Measurements from ENCODE around the gene RNASEH1. TPM values are rescaled to one million over a fixed set of nuclear protein-coding genes. Genes with fewer than 3 reads are reported as not detected.

The RNASEH1 gene
- total RNA-seq, 1 donor from 2014 or later, result 35.5 TPM

- FAIRE-seq (no peak), DNase-seq (ENCODE audit: low read depth) (no peak)
- Histone ChIP-seq H3K4me2 (ENCODE audit: low read length) (no peak overlapping the region), H3K9ac (ENCODE audit: low read length) (no peak overlapping the region), H3K4me1 (ENCODE audit: insufficient read depth, low read length) (no peaks in the 10 kb centered on the region), H4K20me1 (ENCODE audit: insufficient read depth, low read length) (no peaks in the 10 kb centered on the region), H3K4me3 (ENCODE audit: insufficient read depth, low read depth, low read length) (no peak overlapping the region), H3K79me2 (ENCODE audit: insufficient read depth, low read length) (no peaks in the 10 kb centered on the region), H3K27me3 (ENCODE audit: insufficient read depth, low read length) (no peaks in the 10 kb centered on the region), H3K36me3 (ENCODE audit: insufficient read depth, low read length) (no peaks in the 10 kb centered on the region), H3K9me3 (ENCODE audit: insufficient read depth, low read depth, low read length) (no peaks in the 10 kb centered on the region), H3K27ac (ENCODE audit: low read depth, low read length) (no peak overlapping the region), H2AFZ (ENCODE audit: low read depth, low read length) (no peak overlapping the region)
- Mint-ChIP-seq H3K4me1 (ENCODE audit: low read depth, unreplicated experiment) (no peaks in the 10 kb centered on the region), H3K36me3 (ENCODE audit: low read depth, unreplicated experiment) (peaks cover 4% of the 10 kb centered on the region), H3K9me3 (ENCODE audit: unreplicated experiment) (no peaks in the 10 kb centered on the region), H3K4me3 (ENCODE audit: unreplicated experiment) (no peak overlapping the region), H3K27me3 (ENCODE audit: low read depth, unreplicated experiment) (peaks cover 2% of the 10 kb centered on the region), H3K27ac (ENCODE audit: unreplicated experiment) (no peak overlapping the region)
- TF ChIP-seq EZH2 (IDR thresholded peaks at IDR 0.05; ENCODE audit: insufficient read depth, low read length) (no peak), CTCF (IDR thresholded peaks at IDR 0.05; ENCODE audit: insufficient read depth, low read depth, low read length) (no peak)
Measured at GRCh38 chr2:3595985-3596384, 37.9 kb upstream of the RNASEH1 start.

DNA sequence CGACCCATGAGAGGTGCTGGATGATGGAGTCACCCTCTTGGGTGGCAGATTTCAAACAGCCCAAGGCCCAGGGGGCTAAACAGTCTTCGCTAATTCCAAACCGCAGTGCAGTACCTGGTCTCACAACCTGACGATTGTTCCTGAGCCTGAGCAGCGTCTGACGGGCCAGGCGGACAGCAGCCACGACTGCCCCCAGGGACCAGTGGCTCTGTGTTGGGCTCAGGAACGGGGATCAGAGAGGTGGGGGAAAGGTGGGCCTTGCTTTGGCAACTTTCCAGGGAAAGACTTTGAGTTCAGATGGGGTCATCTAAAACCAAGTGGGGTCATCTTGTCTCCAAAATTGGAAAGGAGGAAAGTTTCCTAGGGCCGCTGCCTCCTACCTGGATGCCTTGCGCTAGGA is 37.3 kb upstream of the RNASEH1 start:
- Histone ChIP-seq H3K27ac (ENCODE audit: low read depth, low read length) (no peak overlapping the region), H3K4me2 (ENCODE audit: low read length) (peak overlapping the region; percentile 80), H4K20me1 (ENCODE audit: insufficient read depth, low read length) (no peaks in the 10 kb centered on the region), H2AFZ (ENCODE audit: low read depth, low read length) (no peak overlapping the region), H3K9ac (ENCODE audit: low read length) (peak overlapping the region; percentile 46), H3K36me3 (ENCODE audit: insufficient read depth, low read length) (no peaks in the 10 kb centered on the region), H3K27me3 (ENCODE audit: insufficient read depth, low read length) (no peaks in the 10 kb centered on the region), H3K4me1 (ENCODE audit: insufficient read depth, low read length) (no peaks in the 10 kb centered on the region), H3K4me3 (ENCODE audit: insufficient read depth, low read depth, low read length) (no peak overlapping the region), H3K9me3 (ENCODE audit: insufficient read depth, low read depth, low read length) (no peaks in the 10 kb centered on the region), H3K79me2 (ENCODE audit: insufficient read depth, low read length) (no peaks in the 10 kb centered on the region)
- Mint-ChIP-seq H3K9me3 (ENCODE audit: unreplicated experiment) (no peaks in the 10 kb centered on the region), H3K4me1 (ENCODE audit: low read depth, unreplicated experiment) (no peaks in the 10 kb centered on the region), H3K4me3 (ENCODE audit: unreplicated experiment) (peak overlapping the region; percentile 15), H3K27me3 (ENCODE audit: low read depth, unreplicated experiment) (peaks cover 2% of the 10 kb centered on the region), H3K36me3 (ENCODE audit: low read depth, unreplicated experiment) (peaks cover 4% of the 10 kb centered on the region), H3K27ac (ENCODE audit: unreplicated experiment) (no peak overlapping the region)
- DNase-seq (ENCODE audit: low read depth) (no peak), FAIRE-seq (no peak)
- TF ChIP-seq CTCF (IDR thresholded peaks at IDR 0.05; ENCODE audit: insufficient read depth, low read depth, low read length) (no peak), EZH2 (IDR thresholded peaks at IDR 0.05; ENCODE audit: insufficient read depth, low read length) (no peak)

DNA sequence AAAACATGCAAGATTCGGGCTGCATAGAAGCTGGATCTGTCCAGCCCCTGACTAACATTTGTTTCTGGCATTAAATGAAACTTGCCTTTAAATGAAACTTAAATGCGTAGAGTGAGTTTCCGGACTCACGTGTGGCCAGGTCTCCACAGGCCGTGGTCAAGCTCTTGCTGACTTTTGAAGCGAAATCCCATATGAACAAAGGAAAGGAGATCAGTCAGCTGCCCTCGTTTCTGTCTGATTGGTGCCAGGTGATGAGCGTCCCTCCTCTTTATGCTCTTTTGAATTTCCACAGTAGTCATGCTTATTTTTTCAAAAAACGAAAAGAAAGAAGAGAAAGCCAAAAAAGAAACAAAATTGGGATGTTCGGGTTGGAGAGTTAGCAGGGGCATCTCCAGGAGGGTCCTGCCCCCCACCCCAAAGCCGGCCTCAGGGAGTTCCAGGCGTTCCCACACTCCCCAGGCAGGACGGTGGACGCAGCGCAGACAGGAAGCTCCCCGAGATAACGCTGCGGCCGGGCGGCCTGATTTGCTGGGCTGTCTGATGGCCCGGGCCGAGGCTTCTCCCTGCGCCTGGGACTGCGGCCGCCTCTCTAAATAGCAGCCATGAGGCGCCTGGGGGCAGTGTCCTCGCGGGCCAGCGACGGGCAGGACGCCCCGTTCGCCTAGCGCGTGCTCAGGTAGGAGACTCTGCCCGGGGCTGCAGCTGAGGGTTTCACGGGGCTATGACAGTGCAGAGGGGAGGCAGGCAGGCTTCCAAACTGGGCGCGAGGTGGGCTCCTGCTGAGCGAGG is 36.6 kb upstream of the RNASEH1 start, which contains the start of gene COLEC11:
Gene COLEC11, plus strand, starts transcription at position 620 of the 789 bp plus-strand sequence. CDS start 9,229 bp downstream, outside the sequence.
- Histone ChIP-seq H3K27ac (ENCODE audit: low read depth, low read length) (no peak within 1 kb of the TSS), H2AFZ (ENCODE audit: low read depth, low read length) (peak within 1 kb of the TSS; percentile 75), H3K79me2 (ENCODE audit: insufficient read depth, low read length) (no peaks in the 10 kb centered on the region), H3K4me1 (ENCODE audit: insufficient read depth, low read length) (no peaks in the 10 kb centered on the region), H3K27me3 (ENCODE audit: insufficient read depth, low read length) (no peaks in the 10 kb centered on the region), H3K36me3 (ENCODE audit: insufficient read depth, low read length) (no peaks in the 10 kb centered on the region), H3K9me3 (ENCODE audit: insufficient read depth, low read depth, low read length) (no peaks in the 10 kb centered on the region), H4K20me1 (ENCODE audit: insufficient read depth, low read length) (no peaks in the 10 kb centered on the region), H3K9ac (ENCODE audit: low read length) (peak within 1 kb of the TSS; percentile 46), H3K4me3 (ENCODE audit: insufficient read depth, low read depth, low read length) (peak within 1 kb of the TSS; percentile 17), H3K4me2 (ENCODE audit: low read length) (peak within 1 kb of the TSS; percentile 80)
- Mint-ChIP-seq H3K4me1 (ENCODE audit: low read depth, unreplicated experiment) (no peaks in the 10 kb centered on the region), H3K36me3 (ENCODE audit: low read depth, unreplicated experiment) (peaks cover 5% of the 10 kb centered on the region), H3K9me3 (ENCODE audit: unreplicated experiment) (peaks cover 2% of the 10 kb centered on the region), H3K27me3 (ENCODE audit: low read depth, unreplicated experiment) (peaks cover 2% of the 10 kb centered on the region), H3K27ac (ENCODE audit: unreplicated experiment) (peak within 1 kb of the TSS; percentile 5), H3K4me3 (ENCODE audit: unreplicated experiment) (peak within 1 kb of the TSS; percentile 15)
- DNase-seq (ENCODE audit: low read depth) (peak; percentile 13), FAIRE-seq (no peak)
- no peak for TF ChIP-seq CTCF (IDR thresholded peaks at IDR 0.05; ENCODE audit: insufficient read depth, low read depth, low read length)
- no peak for TF ChIP-seq EZH2 (IDR thresholded peaks at IDR 0.05; ENCODE audit: insufficient read depth, low read length)
